H1 (cell line): ENCODE data around the gene CWC27. TPM values are rescaled to one million over a fixed set of nuclear protein-coding genes. Genes with fewer than 3 reads are reported as not detected.

Source experiments
- CTBP2 ChIP-seq: IDR thresholded peaks from 2 replicates; pipeline ENCODE4 v1.7.0; 2011; ENCODE audit warnings: borderline replicate concordance, mild to moderate bottlenecking, moderate library complexity, mixed read lengths, low read length; ENCODE audit not compliant: insufficient read depth, insufficient read length
- GABPA ChIP-seq: IDR thresholded peaks from 2 replicates; pipeline ENCODE4 v1.6.1; 2011; ENCODE audit warnings: mild to moderate bottlenecking, low read length, moderate library complexity, borderline replicate concordance; ENCODE audit not compliant: insufficient read depth
- RBBP5 ChIP-seq: IDR thresholded peaks from 2 replicates; pipeline ENCODE4 v1.7.1; 2012; ENCODE audit warnings: low read depth, mild to moderate bottlenecking, inconsistent platforms, low read length, moderate library complexity, borderline replicate concordance
- SP2 ChIP-seq: IDR thresholded peaks from 2 replicates; pipeline ENCODE4 v1.6.1; 2012; ENCODE audit warnings: mild to moderate bottlenecking, low read length, inconsistent platforms
- ZNF274 ChIP-seq: IDR thresholded peaks from 2 replicates; pipeline ENCODE4 v1.7.0; 2012; ENCODE audit warnings: low read length, borderline replicate concordance; ENCODE audit errors: extremely low read depth
- polyA plus RNA-seq, 7 experiments: library from polyadenylated mRNA; depleted of rRNA in 3 of 7; stranded (reverse) in 5 of 7; unstranded in 2 of 7; fragments of >200 nt in 5 of 7; fragments of 200-250 nt in 2 of 7; gene quantifications; 1 replicate in 5 of 7; 2 replicates in 1 of 7; 4 replicates in 1 of 7; pipeline versions ENCODE4 v1.2.1 to v1.2.3, GENCODE V29; 2011 to 2013; ENCODE audit warnings: missing spikeins in 2 of 7, mixed read lengths in 2 of 7
- total RNA-seq: library from RNA; stranded (reverse); fragmentation: NEBNext Ultra II Directional; extraction: Animal tissue kit (Norgen Biotek cat#: 25700); gene quantifications from 2 replicates; pipeline ENCODE4 v1.2.1, GENCODE V29; 2021
- TF ChIP-seq, protein P1 (sequence below): fragments of 300-600 bp; sonication (generic); IDR thresholded peaks from 2 replicates; pipeline ENCODE4 v1.7.1; 2012; ENCODE audit warnings: low read length, moderate library complexity, mild to moderate bottlenecking, inconsistent platforms; ENCODE audit not compliant: insufficient replicate concordance

CWC27 gene
- total and polyA plus RNA-seq, 2 of the 8 experiments (the other 6 are each of a cell fraction or from before 2014, with no cell fraction given): 24.9 to 43.4 TPM

DNA sequence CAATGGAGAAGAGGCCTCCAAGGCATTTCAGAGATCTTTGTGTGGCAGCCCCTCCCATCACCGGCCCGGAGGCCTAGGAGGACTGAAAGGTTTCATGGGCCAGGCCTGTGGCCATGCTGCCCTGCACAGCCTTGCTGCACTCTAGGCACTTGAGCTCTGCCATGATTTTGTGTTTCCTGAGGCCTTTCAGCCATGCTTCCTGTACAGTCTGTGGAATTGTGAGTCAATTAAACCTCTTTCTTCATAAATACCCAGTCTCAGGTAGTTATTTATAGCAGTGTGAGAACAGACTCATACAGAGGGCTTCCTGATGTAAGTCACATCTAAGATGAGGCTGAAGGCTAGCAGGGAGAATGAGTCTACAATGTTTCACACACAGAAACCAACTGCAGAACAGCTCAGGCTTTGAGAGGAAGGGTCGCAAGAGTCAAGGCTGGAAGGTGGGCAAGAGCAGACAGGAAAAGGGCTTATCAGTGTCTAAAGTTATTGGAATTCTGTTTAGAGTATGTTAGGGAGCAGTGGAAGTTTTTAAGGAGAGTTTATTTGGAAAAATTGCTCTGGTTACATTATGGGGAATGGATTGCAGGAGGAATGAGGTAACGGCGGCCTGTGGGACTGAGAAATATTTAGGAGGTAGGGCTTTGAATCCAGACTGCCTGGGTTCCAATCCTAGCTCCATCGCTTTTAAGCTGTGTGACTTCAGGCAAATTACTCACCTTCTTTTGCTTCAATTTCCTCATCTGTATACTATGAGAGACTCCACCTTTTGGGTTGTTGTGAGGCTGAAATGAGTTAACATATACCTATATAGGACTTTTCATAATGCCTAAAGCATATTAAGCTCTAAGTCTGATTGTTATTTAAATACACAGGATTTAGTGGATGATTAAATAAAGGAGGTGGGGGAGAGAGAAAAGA is 291.2 kb downstream of the CWC27 start (continued):
- TF ChIP-seq, protein P1, sequence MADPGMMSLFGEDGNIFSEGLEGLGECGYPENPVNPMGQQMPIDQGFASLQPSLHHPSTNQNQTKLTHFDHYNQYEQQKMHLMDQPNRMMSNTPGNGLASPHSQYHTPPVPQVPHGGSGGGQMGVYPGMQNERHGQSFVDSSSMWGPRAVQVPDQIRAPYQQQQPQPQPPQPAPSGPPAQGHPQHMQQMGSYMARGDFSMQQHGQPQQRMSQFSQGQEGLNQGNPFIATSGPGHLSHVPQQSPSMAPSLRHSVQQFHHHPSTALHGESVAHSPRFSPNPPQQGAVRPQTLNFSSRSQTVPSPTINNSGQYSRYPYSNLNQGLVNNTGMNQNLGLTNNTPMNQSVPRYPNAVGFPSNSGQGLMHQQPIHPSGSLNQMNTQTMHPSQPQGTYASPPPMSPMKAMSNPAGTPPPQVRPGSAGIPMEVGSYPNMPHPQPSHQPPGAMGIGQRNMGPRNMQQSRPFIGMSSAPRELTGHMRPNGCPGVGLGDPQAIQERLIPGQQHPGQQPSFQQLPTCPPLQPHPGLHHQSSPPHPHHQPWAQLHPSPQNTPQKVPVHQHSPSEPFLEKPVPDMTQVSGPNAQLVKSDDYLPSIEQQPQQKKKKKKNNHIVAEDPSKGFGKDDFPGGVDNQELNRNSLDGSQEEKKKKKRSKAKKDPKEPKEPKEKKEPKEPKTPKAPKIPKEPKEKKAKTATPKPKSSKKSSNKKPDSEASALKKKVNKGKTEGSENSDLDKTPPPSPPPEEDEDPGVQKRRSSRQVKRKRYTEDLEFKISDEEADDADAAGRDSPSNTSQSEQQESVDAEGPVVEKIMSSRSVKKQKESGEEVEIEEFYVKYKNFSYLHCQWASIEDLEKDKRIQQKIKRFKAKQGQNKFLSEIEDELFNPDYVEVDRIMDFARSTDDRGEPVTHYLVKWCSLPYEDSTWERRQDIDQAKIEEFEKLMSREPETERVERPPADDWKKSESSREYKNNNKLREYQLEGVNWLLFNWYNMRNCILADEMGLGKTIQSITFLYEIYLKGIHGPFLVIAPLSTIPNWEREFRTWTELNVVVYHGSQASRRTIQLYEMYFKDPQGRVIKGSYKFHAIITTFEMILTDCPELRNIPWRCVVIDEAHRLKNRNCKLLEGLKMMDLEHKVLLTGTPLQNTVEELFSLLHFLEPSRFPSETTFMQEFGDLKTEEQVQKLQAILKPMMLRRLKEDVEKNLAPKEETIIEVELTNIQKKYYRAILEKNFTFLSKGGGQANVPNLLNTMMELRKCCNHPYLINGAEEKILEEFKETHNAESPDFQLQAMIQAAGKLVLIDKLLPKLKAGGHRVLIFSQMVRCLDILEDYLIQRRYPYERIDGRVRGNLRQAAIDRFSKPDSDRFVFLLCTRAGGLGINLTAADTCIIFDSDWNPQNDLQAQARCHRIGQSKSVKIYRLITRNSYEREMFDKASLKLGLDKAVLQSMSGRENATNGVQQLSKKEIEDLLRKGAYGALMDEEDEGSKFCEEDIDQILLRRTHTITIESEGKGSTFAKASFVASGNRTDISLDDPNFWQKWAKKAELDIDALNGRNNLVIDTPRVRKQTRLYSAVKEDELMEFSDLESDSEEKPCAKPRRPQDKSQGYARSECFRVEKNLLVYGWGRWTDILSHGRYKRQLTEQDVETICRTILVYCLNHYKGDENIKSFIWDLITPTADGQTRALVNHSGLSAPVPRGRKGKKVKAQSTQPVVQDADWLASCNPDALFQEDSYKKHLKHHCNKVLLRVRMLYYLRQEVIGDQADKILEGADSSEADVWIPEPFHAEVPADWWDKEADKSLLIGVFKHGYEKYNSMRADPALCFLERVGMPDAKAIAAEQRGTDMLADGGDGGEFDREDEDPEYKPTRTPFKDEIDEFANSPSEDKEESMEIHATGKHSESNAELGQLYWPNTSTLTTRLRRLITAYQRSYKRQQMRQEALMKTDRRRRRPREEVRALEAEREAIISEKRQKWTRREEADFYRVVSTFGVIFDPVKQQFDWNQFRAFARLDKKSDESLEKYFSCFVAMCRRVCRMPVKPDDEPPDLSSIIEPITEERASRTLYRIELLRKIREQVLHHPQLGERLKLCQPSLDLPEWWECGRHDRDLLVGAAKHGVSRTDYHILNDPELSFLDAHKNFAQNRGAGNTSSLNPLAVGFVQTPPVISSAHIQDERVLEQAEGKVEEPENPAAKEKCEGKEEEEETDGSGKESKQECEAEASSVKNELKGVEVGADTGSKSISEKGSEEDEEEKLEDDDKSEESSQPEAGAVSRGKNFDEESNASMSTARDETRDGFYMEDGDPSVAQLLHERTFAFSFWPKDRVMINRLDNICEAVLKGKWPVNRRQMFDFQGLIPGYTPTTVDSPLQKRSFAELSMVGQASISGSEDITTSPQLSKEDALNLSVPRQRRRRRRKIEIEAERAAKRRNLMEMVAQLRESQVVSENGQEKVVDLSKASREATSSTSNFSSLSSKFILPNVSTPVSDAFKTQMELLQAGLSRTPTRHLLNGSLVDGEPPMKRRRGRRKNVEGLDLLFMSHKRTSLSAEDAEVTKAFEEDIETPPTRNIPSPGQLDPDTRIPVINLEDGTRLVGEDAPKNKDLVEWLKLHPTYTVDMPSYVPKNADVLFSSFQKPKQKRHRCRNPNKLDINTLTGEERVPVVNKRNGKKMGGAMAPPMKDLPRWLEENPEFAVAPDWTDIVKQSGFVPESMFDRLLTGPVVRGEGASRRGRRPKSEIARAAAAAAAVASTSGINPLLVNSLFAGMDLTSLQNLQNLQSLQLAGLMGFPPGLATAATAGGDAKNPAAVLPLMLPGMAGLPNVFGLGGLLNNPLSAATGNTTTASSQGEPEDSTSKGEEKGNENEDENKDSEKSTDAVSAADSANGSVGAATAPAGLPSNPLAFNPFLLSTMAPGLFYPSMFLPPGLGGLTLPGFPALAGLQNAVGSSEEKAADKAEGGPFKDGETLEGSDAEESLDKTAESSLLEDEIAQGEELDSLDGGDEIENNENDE: no peak
- TF ChIP-seq GABPA (no peak), RBBP5 (no peak), SP2 (no peak), ZNF274 (no peak), CTBP2 (no peak)
